ENCODE measurements around the gene TMEM208.

TMEM208 gene

DNA sequence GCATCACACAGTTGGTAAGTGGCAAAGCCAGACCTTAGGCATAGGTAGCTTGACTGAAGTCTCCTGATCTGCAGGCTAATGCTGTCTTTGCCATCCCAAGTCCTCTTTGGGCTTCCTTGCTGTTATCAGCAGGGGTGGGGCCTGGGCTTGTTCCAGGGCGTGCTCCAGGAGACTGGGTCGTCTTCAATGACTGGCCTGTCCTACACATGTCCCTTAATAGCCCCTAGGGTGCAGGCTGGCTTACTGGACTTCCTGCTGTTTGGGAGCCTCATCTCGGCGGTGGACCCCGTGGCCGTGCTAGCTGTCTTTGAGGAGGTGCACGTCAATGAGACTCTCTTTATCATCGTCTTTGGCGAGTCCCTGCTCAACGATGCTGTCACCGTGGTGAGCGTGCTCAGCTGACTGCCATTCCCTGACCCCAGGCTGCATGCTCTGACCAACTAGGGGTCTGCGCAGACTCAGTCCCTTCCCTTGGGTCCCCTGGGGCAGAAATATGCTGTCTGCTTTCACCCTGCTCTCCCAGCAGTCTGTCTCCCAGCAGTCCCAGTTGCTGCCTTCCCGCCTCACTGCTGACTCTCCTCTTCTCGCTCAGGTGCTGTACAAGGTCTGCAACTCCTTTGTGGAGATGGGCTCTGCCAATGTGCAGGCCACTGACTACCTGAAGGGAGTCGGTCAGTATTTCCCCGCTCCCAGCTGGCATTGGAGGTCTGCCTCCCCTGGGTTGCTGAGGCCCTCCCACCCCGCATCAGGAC is 28.0 kb downstream of the TMEM208 start:
- DNase-seq: no peak

DNA sequence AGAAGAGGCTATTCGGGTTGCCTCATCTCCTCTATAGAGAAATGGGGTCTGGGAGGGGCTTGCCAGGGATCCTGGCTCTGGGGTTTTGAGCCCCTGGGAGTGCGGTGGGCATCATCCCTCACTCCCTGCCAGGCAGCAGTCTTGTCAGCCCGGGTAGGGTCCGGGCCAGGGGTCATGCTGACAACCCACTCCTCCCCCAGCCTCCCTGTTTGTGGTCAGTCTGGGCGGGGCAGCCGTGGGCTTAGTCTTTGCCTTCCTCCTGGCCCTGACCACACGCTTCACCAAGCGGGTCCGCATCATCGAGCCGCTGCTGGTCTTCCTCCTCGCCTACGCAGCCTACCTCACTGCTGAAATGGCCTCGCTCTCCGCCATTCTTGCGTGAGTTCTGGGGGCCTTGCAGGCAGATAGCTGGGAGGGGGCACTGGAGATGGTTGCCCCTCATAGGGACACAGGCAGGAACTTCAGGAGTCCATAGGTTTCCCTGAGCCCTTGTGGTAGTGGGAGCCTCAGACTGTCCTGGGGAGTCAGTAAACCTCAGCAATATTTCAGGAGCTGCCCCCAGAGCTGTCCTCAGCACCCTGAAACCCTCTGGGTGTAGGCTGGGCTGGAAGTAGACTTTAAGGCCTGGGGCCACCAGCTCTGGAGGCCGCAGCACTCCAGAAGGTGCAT is 28.8 kb downstream of the TMEM208 start:
- no peak for DNase-seq

DNA sequence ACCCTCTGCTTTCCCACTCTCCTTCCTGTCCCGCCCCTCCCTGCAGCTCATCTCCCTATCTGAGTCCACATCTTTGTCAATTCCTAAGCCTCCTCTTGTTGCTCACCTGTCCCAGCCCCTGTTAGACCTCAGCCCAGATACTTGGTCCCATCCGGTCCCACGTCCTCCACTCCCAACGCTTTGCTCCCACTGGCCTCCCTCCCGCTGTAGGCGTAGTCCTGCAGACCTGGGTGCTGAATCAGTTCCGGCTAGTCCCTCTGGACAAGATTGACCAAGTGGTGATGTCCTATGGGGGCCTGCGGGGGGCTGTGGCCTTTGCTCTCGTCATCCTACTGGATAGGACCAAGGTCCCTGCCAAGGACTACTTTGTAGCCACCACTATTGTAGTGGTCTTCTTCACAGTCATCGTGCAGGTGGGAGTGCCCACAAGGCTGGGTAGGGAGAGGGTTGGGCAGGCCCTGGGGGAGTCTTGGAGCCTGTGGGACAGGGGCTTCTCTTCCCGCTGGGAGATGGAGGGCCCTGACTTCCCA is 29.8 kb downstream of the TMEM208 start:
- DNase-seq: no peak

DNA sequence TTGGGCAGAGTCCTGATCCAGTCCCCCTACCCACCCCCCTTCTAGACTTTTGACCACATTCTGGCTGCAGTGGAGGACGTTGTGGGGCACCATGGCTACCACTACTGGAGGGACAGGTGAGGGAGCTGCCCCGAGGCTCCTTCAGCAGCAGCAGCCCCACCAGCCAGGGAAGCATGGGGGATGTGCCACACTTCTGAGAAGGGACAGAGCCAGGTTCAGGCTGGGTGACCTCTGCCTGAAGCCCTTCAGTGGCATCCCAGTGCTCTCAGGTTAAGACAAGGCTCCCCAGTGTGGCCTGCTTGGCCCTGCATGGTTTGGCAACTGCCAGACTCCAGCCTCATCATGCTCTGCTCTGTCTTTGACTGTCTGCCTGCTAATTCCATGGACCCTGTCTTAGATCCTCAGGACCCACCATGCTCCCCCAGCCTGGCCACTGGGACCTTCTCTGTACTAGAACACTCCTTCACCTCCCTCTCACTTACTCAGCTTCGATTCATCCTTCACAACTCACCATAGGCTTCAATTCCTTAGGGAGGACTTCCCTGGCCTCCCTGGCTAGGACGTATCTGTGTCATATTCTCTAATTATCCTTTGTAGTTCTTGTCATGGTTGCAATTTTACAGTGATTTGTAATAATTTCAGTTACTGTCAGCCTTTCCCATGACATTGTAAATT is 30.7 kb downstream of the TMEM208 start:
- no peak for DNase-seq

DNA sequence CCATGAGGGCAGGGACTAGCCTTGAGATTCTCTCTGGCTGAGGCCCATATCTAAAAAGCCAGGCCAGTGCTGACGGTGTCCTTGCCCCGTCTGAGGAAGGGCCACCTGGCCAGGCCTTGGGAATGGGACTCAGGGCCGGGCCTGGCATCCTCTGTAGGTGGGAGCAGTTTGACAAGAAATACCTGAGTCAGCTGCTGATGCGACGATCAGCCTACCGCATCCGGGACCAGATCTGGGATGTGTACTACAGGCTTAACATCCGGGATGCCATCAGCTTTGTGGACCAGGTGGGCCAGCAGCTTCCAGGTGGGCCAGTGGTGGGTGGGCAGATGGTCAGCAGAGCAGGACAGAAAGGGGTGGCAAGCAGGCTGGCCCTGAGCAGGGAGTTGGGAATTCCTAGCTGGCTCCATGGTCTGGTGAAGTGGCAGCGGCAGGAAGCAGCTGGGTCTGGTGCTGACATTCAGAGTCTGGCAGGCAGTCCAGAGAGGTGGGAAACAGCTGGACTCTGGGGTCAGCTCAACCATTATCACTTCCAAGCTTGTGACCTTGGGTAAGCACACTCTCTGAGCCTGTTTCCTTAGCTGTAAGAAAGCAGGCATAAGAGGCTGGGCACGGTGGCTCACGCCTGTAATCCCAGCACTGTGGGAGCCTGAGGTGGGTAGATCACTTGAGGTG is 31.4 kb downstream of the TMEM208 start:
- no peak for DNase-seq

DNA sequence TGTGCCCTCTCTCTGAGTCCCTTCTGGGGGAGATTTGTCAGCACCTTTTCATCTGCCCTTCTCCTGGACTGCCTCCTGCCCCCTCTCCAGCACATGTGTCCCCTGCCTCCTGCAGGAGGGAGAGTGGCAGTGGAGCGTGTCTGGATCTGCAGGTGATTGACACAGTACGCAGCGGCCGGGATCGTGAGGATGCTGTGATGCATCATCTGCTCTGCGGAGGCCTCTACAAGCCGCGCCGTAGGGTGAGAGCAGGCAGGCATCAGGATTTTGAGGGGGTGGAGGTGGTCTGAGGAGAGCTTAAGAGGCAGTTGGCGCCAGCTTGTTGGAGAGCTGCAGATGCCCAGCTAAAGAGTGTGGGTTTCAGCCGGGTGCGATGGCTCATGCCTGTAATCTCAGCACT is 32.8 kb downstream of the TMEM208 start:
- no peak for DNase-seq

DNA sequence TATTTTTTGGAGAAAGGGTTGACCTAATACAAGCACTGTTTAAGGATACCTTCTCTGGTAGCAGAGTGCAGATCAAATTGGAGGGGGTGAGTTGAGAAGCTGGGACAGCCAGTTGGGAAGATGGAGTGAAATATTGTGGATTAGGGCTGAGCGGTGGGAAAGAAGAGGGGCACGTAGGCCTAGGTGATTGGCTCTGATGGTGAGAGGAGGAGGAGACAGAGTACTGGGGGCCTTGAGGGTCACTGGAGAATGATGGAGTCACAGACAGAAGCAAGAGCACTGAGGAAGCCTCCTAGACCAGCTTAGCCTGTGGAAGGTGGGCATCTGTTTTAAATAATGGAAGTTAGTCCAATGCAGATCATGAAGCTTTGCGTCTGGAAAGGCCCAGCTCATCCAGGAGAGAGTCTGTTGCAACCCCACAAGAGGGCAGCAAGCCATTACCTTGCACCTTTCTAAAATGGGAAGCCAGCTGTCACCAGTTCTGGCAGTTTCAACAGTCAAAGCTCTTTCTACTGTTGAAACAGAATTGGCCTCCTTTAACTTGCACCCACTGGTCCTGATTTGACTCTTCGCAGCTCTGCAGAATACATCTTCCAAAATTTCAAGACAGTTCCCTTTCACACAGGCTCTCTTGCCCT is 33.6 kb downstream of the TMEM208 start:
- DNase-seq: peak; percentile 53 to 63

DNA sequence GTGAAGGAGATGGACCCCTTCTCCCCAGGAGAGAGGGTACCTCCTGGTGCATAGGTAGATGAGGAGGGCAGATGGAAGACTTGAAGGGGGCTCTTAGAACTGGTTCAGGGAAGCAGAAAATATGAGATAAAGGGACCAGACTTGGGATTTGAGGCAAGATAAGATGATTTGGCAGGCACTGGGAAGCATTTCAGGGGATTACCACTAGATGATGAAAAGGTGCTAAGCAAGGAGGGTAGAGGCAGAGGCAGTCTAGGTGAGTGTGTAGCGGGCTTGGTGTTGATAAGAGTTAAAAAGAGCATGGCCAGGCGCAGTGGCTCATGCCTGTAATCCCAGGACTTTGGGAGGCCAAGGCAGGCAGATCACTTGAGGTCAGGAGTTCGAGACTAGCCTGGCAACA is 36.3 kb downstream of the TMEM208 start:
- DNase-seq: no peak

DNA sequence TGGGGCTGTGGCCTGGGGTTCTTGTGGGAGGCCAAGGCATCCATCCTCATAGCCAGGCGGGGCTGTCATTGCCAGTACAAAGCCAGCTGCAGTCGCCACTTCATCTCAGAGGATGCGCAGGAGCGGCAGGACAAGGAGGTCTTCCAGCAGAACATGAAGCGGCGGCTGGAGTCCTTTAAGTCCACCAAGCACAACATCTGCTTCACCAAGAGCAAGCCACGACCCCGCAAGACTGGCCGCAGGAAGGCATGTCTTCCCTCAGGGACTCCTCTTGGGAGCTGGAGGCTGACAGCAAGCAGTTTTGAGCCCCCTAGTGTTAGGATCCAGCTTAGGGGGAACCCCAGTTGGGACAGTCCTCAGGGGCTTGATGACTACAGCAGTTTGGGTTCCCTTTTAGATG is 37.3 kb downstream of the TMEM208 start:
- DNase-seq: peak in 1 of 2 experiments; percentile 14

DNA sequence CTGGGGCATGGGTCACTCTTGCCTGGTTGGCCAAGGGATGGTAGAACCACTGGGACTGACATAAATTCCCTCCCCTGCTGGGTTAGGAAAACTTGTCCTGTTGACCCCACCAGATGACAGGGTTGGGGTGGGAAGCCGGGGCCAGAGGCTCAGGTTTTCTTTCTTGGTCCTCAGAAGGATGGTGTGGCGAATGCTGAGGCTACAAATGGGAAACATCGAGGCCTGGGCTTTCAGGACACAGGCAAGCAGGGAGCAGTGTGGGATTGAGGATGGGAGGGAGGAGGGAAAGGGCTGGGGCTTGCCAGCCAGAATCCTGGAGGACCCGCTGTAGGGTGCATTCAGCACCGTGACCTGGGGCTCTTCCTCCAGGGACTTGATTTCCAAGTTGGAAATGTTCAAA is 37.9 kb downstream of the TMEM208 start:
- DNase-seq: no peak

DNA sequence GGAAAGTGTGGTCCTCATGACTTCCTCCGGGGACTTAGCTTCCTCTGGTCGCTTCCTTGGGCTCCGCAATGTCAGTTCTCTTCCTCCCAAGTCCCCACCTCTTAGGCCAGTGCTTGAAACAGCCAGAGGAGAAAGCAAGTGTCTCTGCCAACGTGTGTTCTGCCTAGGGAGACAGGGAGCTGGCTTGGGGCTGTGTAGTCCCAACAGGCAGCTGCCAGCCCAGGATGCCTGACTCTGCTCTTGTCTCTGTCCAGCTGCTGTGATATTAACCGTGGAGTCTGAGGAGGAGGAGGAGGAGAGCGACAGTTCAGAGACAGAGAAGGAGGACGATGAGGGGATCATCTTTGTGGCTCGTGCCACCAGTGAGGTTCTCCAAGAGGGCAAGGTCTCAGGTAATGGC is 38.9 kb downstream of the TMEM208 start:
- no peak for DNase-seq

DNA sequence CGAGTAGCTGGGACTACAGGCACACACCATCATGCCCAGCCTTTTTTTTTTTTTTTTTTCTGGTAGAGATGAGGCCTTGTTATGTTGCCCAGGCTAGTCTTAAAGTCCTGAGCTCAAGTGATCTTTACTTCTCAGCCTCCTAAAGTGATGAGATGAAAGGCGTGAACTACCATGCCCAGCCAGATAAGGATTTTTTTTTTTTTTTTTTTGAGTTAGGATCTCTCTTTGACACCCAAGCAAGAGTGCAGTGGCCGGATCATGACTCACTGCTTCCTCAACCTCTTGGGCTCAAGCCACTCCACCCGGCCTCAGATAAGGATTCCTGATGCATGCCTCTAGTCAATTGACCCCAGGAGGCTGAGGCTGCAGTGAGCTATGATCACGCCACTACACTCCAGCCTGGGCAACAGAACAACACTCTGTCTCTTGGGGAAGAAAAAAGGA is 41.2 kb downstream of the TMEM208 start:
- DNase-seq: no peak

DNA sequence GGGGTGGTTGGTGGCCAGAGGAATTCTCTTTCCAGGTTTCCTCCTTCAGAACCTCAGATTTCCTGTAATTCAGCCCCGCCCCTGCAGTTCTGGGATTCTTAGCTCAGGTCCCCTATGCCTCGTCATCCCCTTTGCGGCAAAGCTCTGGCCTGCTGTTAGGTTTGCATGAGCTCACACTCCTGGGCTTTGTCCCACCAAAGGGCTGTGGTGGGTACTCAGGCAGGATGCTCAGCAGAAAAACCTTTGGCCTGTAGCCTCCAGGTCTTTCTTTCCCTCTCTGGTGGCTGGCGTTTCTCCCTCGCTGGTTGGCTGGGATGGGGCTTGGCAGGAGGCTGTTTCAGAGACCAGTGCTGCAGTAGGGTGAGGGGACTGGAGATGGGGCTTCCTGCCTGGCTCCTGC is 42.8 kb downstream of the TMEM208 start:
- no peak for DNase-seq

DNA sequence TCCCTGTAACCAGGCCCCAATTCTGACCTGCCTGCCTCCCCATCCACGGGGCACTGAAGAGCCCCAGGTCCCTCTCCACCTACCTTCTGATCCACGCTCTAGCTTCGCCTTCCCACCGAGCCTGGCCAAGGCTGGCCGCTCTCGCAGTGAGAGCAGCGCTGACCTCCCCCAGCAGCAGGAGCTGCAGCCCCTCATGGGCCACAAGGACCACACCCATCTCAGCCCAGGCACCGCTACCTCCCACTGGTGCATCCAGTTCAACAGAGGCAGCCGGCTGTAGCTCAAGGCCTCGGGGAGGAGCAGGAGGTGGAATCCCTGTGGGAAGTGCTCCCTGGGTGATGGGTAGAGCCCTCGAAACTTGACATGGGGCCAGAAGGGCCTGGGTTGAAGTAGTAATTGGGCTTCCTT is 44.0 kb downstream of the TMEM208 start:
- DNase-seq: no peak

DNA sequence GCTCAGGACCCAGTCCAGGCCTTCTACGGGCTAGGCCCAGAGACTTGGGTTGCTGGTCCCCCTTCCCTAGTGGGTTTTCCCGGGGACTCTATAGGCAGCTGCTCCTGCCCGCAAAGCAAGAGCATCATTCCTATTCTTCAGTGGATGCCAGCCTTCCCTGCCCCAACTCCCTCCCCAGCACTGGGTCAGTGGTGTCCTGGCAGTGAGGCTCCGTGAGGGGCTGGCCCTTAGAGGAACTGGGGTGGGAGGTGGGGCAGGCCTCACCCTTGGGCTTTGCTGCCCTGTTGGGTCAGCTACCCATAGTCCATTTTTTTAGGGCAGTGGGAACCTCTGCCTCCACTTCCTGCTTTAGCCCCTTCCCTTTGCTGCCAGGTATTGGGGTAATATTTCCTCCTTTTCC is 44.5 kb downstream of the TMEM208 start:
- DNase-seq: no peak

DNA sequence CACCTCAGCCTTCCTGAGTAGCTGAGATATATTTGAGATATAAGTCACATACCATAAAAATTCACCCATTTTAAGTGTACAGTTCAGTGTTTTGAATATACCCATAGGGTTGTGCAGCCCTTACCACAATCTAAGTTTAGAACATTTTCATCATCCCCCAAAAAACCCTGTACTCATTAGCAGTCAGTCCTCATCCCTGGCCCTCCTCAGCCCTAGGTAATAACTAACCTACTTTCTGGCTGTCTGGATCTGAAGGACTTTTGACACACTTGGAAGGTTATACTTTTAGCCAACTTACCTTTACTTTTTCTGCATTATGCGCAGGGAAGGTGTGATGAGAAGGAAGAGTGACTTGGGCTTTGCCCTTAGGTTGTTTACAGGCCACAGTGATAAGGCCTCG is 48.4 kb downstream of the TMEM208 start:
- DNase-seq: no peak

DNA sequence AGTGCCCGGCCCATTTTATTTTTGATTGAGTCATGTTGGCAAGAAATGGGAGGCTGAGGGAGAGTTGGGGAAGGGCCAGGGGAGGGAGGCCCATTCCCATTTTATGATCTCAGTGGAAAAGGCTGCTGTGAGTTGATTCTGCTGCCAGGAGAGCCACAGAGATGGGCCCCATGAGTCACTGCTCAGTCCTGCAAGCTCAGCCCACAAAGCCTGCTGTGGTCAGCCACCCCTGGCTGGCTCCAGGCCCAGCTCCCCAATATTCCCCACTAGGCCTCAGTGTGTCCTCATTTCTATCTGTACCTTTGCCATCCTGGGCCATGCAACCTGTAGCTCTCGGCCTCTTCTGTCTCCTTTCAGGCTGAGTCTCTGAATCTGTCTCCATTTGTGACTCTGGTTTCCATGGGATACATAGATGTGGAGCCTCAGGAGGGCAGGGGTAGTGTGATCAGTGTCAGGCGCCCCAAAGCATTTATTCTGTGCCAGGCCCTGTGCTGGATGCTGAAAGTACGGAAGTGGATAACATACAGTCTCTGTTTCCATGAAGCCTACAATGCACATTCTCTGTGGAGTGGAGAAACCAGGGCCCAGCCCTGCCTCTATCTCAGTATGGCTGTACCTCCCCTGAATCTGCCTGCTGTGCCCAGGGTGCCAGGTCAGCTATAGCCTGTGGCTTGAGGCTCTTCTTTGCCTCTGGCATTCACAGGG is 50.5 kb downstream of the TMEM208 start:
- DNase-seq: no peak

DNA sequence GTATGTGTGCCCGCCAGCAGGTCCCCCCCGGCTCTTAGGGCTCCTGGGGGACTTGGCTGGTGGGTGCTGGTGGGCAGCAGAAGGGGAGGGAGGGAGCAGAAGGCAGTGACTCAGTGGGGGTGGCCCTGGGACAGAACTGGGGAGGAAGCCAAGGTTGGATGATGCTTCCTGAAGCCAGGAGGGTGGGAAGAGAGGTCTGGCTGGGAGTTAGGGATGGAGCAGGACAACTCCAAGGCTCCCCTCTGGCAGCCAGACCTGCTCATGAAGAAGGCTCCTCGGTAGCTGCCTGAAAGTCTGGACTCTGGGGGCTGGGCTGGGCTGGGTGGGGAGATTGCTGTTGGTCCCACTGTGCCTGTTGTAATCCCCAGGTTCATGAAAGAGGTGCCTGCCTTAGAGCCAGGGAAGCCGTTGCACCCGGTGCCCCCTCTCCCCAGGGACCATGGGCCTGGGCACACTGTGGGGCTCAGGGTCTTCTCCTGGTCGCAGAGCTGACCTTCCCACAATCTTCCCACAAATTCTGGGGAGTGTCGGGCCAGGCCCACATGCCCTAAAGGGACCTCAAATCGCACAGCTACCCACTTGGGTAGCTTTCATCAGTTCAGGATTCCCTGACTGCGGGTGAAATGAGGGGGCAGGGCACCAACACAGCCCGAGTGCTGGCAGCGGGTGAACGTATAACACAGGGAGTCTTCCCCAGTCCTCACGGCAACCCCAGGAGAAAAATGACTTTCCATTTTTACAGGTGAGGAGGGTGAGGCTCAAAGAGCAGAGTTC is 51.3 kb downstream of the TMEM208 start:
- no peak for DNase-seq
